ENCODE results near the gene SLC16A8. TPM values are rescaled to one million over a fixed set of nuclear protein-coding genes. Genes with fewer than 3 reads are reported as not detected.
"Not testable (repeated sequence)": the region's sequence is repeated elsewhere in the genome, so short reads cannot be mapped to it uniquely, and the experiment has no call there.

SLC16A8 gene
- total RNA-seq, 1 experiment from 2014 or later, result not detected

DNA sequence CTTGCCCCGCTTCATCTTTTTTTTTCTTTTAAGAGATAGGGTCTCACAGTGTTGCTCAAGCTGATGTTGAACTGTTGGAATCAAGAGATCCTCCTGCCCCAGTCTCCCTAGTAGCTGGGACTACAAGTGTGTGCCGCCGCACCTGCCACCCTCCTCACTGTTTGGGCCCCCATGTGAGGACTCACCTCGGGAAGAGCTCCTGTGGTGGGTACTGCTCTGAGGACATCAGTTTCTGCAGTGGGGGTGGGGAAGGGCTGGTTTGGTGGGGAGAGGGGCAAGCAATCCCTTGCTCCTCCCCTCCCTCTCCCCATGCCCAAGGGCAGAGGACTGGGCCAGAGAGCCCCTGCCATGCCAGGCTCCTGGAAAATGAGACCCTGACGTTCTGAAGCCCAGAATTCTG is 1.5 kb upstream of the SLC16A8 start:
- no peak for DNase-seq
- H3K4me3 ChIP-seq (ENCODE audit: insufficient read depth, low read depth, low read length), result no peak overlapping the region
- H3K27me3 ChIP-seq (ENCODE audit: control insufficient read depth, insufficient read depth, low read length), result peaks cover 5% of the 10 kb centered on the region; the same call in 1 of the 2 replicates
- no peaks in the 10 kb centered on the region for H3K36me3 ChIP-seq (replicated peaks; ENCODE audit: control insufficient read depth, insufficient read depth, low read length)

DNA sequence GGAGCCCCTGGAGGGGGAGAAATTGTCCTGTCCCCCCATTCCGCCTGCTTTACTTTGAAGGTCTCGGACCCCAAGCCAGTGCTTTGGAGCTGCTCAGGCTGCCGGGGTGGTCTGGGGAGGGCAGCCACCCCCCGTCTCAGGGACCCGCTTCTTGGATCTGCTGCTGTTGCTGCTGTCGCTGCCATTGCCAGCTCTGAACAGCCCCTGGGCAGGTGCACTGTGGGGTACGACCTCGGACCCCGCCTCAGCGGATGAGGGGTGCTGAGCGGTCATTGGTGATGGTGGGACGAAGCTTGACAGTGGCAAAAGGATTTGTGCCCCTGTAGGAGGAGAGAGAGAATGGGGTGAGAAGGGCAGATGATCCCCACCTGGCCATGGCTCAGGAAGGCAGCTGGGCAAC is 1.1 kb upstream of the SLC16A8 start:
- H3K27me3 ChIP-seq (ENCODE audit: control insufficient read depth, insufficient read depth, low read length), result peaks cover 5% of the 10 kb centered on the region; the same call in 1 of the 2 replicates
- DNase-seq, result peak; percentile 46
- H3K4me3 ChIP-seq (ENCODE audit: insufficient read depth, low read depth, low read length), result no peak overlapping the region
- H3K36me3 ChIP-seq (replicated peaks; ENCODE audit: control insufficient read depth, insufficient read depth, low read length), result no peaks in the 10 kb centered on the region

DNA sequence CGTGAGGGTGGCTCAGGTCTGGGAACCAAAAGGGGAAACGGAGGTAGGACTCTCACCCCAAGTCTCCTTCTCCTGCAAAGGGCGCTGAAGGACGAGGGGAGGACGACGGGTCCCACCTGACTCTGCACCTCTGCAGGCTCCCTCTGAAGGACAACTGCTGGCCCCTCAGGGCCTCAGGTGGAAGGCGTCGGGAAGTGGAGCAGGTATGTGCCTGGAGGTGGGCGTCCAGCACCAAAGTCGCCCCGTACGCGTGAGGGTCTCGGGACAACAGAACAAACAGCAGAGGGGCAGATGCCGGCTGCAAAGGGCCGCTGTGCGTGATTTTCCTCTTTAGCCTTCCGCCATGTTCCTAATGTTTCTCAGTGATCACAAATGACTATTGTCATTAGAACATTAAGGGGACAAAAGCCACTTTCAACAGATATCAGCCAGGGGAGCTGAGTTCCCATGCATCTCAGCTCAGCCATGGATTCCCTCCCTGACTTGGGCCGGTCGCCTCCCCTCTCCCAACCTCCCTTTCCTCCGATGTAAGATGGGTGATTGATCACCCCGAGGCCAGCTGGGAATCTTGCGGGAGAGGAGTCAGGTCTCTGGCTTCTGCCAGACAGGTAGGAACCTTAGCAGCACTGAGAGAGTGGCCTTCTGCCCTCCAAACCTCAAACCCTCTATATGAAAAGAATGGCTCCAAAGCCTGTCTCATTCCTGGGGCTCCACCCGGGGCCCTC is 836 bp downstream of the SLC16A8 start:
- DNase-seq, result peak; percentile 51
- Histone ChIP-seq H3K4me3 (ENCODE audit: insufficient read depth, low read depth, low read length) (no peak overlapping the region), H3K36me3 (replicated peaks; ENCODE audit: control insufficient read depth, insufficient read depth, low read length) (no peaks in the 10 kb centered on the region), H3K27me3 (ENCODE audit: control insufficient read depth, insufficient read depth, low read length) (peaks cover 5% of the 10 kb centered on the region; the same call in 1 of the 2 replicates)

DNA sequence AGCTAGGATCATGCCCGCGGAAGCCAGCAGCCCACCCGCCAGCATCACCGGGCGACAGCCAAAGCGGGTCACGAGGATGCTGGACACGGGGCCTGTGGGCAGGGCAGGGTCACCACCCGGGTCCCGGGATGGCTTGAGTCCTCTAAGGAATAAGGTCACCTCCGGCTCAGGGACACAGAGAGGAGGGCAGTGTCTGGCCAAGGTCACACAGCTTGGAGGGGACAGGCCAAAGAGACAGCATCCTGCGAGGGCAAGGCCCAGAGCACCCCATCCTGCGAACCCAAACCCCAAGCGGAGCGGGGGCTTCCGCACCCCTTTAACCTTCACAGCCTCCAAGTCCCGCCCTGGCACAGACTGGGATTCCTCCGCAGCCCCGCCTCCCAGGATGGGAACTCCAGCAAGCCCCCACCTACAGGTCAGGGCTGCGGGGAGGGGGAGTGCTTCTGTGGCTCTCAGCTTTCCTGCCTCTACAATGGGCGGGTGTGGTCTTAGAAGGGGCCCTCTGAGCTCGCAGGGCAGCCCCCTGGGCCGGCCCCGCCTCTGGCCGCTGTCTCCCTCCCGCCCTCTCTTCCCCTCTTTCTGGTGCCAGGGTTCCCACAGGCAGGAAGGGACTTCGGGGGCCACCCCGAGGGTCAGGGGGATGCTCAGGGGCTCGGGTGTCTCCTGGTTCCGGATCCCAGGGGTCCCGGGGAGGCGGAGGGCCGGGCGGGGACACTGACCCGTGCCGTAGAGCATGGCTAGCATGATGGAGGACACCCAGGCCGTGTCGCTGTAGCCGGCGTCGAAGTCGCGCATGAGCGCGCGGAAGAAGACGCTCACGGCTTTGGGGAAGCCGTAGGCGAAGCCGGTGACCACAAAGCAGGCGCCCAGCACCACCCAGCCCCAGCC is 1.8 kb downstream of the SLC16A8 start:
- DNase-seq, result peak; percentile 76
- Histone ChIP-seq H3K4me3 (ENCODE audit: insufficient read depth, low read depth, low read length) (no peak overlapping the region), H3K36me3 (replicated peaks; ENCODE audit: control insufficient read depth, insufficient read depth, low read length) (no peaks in the 10 kb centered on the region), H3K27me3 (ENCODE audit: control insufficient read depth, insufficient read depth, low read length) (peaks cover 5% of the 10 kb centered on the region; the same call in 1 of the 2 replicates)

DNA sequence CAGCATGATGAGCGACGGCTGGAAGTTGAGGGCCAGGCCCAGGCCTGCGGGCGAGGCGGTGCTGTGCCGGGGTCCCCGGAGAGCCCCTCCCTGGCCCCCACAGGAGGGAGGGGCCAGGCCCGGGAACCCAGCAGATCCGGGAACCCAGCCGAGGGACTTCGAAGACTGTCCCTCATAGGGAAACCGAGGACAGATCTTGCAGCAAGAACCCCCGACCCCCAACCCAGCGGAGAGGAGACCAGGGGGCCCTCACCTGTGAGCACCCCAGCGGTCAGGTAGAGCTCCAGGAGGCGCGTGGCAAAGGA is 2.4 kb downstream of the SLC16A8 start:
- Histone ChIP-seq H3K4me3 (ENCODE audit: insufficient read depth, low read depth, low read length) (peak overlapping the region; percentile 10; the same call in 1 of the 2 replicates), H3K27me3 (ENCODE audit: control insufficient read depth, insufficient read depth, low read length) (peaks cover 5% of the 10 kb centered on the region; the same call in 1 of the 2 replicates), H3K36me3 (replicated peaks; ENCODE audit: control insufficient read depth, insufficient read depth, low read length) (no peaks in the 10 kb centered on the region)
- no peak for DNase-seq

DNA sequence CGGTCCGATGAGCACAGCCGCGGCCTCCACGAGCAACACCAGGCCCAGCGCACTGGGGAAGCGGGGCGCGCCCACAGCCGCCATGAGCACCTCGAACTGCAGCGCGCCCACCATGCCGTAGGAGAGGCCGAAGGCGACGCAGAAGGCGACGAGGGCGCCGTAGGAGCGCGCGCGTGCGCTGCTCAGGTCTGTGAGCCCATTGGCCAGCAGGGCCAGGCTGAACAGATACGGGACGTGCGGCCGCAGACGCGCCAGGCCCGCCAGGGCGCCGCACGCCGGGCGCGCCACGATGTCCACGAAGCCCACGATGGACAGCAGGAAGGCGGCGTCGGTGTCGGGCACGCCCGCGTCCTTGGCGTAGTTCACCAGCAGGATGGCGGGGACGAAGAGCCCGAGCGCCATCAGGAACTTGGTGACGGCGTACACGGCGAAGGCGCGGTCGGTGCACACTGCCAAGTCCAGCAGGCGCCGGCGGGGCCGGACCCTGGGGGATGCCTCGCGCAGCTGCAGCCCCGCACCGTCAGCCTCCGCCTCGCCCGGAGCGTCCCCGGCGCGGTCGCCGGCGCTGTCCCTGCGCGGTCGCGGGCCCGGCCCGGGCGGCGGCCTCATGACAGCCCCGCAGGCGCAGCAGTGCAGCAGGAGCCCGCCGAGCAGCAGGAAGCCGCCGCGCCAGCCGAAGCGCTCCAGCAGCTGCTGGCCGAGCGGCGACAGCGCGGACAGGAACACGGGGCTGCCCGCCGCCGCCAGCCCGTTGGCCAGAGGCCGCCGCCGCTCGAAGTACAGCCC is 2.9 kb downstream of the SLC16A8 start:
- peak; percentile 53 for DNase-seq
- H3K27me3 ChIP-seq (ENCODE audit: control insufficient read depth, insufficient read depth, low read length), result peaks cover 5% of the 10 kb centered on the region; the same call in 1 of the 2 replicates
- H3K36me3 ChIP-seq (replicated peaks; ENCODE audit: control insufficient read depth, insufficient read depth, low read length), result no peaks in the 10 kb centered on the region
- peak overlapping the region; percentile 26; the same call in 1 of the 2 replicates for H3K4me3 ChIP-seq (ENCODE audit: insufficient read depth, low read depth, low read length)

DNA sequence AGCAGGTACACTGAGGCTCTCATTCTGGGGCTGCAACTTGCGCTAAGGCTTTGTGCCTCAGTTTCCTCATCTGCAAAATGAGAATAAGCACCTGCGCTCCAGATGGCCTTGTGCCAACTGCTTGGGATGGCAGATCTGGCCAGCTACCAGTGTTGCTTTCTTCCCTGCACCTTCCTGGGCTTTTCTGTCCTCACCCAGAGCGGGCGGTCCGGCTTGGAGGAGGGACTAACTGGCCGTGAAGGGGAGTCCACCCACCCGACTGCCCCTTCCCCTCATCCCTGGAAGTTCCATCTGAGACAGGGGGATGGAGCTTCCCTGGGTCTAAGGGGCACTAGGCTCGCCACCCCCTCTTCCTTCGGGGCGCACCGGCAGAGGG is 3.5 kb downstream of the SLC16A8 start:
- Histone ChIP-seq H3K36me3 (replicated peaks; ENCODE audit: control insufficient read depth, insufficient read depth, low read length) (no peaks in the 10 kb centered on the region), H3K4me3 (ENCODE audit: insufficient read depth, low read depth, low read length) (peak overlapping the region; percentile 26; the same call in 1 of the 2 replicates), H3K27me3 (ENCODE audit: control insufficient read depth, insufficient read depth, low read length) (peaks cover 5% of the 10 kb centered on the region; the same call in 1 of the 2 replicates)
- peak; percentile 39 for DNase-seq

DNA sequence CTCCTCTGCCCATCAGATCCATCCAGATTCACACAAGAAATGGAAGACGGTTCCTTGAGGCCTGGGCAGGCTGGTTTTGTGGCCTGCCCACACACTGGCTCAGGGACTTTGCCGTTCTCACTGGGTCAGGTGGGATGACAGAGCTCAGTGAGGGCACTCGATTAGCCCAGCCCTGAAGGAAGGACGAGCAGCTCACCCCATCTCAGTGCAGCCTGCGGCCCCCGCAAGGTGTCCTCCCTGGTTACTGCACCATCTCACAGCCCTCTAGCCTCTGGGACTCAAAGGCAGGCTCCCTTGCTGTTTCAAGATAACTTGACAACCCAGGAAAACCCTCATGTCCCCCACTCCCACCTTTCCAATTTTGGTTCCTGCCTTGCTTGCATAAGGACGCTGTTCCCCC is 4.2 kb downstream of the SLC16A8 start:
- H3K27me3 ChIP-seq (ENCODE audit: control insufficient read depth, insufficient read depth, low read length), result peaks cover 5% of the 10 kb centered on the region; the same call in 1 of the 2 replicates
- DNase-seq, result no peak

DNA sequence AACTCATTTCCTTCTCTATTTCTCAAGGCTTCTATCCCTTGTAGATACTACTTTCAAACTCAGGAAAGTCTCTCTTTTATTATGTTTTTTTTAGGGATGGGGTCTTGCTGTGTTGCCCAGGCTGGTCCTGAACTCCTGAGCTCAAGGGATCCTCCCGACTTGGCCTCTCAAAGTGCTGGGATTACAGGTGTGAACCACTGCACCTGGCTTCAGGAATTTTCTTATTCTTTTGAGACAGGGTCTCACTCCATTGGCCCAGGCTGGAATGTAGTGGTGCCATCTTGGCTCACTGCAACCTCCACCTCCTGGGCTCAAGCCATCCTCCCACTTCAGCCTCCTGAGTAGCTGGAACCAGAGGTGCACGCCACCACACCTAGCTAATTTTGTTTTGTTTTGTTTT is 4.8 kb downstream of the SLC16A8 start:
- not testable (repeated sequence) for H3K27me3 ChIP-seq (ENCODE audit: control insufficient read depth, insufficient read depth, low read length); H3K4me3 ChIP-seq (ENCODE audit: insufficient read depth, low read depth, low read length); H3K36me3 ChIP-seq (replicated peaks; ENCODE audit: control insufficient read depth, insufficient read depth, low read length); DNase-seq

More for the DNA sequence above, 4.2 kb downstream of the SLC16A8 start:
- H3K4me3 ChIP-seq (ENCODE audit: insufficient read depth, low read depth, low read length), result no peak overlapping the region
- no peaks in the 10 kb centered on the region for H3K36me3 ChIP-seq (replicated peaks; ENCODE audit: control insufficient read depth, insufficient read depth, low read length)

DNA sequence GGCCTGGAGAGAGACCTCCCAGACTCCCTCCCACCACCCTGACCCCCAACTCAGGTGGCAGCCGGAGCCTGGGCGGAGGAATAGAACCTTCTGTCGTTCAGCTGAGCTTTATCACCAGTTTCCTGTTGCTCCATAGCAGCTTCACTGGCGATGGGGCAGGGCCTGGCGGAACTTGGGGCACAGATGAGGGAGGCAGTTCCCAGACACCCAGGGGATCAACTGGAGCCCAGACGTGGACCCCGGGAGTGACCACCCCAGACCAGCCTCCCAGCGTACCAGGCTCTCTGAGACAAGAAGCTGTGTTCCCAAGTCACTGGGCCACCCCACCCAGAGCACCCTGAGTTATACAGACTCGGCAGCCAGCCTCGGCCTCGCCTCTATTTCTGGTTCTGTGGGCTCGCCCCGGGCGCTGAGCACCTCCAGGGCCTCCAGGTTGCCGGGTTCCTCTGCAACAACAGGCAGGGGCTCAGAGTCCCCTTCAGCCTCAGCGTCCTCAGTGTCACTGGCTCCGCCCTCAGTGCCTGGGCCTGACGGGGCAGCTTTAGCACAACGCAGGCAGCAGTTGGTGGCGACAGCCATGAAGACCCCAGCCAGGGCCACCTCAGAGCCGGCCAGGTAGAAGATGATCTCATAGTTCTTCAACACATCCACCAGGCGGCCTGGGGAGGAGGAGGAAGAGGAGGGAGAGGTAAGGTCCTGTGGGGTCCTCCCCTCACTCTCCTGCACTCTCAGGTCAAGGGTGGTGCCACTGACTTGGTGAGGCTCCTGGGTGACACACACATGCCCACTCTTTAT is 5.7 kb downstream of the SLC16A8 start:
- Histone ChIP-seq H3K27me3 (ENCODE audit: control insufficient read depth, insufficient read depth, low read length) (peaks cover 5% of the 10 kb centered on the region; the same call in 1 of the 2 replicates), H3K4me3 (ENCODE audit: insufficient read depth, low read depth, low read length) (no peak overlapping the region), H3K36me3 (replicated peaks; ENCODE audit: control insufficient read depth, insufficient read depth, low read length) (no peaks in the 10 kb centered on the region; the same call in 1 of the 2 replicates)
- peak; percentile 54 for DNase-seq

DNA sequence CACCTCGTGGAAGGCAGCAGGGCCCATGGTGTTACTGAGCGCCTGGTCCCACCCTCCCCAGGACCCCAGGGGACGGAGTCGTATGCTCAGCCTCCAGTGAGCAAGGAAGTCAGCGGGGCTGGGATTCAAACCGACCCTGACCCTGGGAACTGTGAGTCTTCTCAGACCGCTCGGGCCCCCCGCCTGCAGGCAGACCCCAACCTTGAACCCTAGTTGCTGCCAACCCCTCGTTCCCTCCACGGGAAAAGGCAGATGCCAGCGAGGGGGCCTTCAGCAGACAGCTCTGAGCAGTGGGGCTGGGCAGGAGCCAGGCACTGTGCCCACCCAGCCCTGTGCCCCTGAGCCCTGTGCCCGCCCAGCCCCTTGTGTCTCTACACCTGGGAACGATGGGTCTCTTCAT is 6.4 kb downstream of the SLC16A8 start:
- peaks cover 5% of the 10 kb centered on the region; the same call in 1 of the 2 replicates for H3K27me3 ChIP-seq (ENCODE audit: control insufficient read depth, insufficient read depth, low read length)
- peak; percentile 52 for DNase-seq
- H3K36me3 ChIP-seq (replicated peaks; ENCODE audit: control insufficient read depth, insufficient read depth, low read length), result peaks cover 5% of the 10 kb centered on the region
- no peak overlapping the region for H3K4me3 ChIP-seq (ENCODE audit: insufficient read depth, low read depth, low read length)

DNA sequence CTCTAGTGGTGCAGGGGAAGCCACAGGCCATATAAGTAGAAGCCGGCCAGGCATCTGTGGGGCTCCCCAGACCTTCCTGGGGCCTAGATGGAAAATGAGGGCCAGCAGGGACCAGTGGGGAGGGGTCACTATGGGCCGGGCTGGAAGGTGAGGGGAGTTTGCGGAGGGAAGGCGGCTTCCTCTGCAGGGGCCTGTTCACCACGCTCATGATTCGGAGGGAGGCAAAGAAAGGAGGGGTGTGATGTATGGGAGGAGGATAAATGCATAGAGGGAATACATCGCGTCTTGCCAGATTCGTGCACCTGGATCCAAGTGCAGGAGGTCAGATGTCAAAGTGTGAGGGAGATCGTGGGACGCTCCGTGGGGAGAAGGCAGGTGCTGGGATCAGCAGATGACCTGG is 6.9 kb downstream of the SLC16A8 start:
- H3K36me3 ChIP-seq (replicated peaks; ENCODE audit: control insufficient read depth, insufficient read depth, low read length), result peaks cover 6% of the 10 kb centered on the region
- peaks cover 5% of the 10 kb centered on the region; the same call in 1 of the 2 replicates for H3K27me3 ChIP-seq (ENCODE audit: control insufficient read depth, insufficient read depth, low read length)
- DNase-seq, result peak; percentile 48
- H3K4me3 ChIP-seq (ENCODE audit: insufficient read depth, low read depth, low read length), result no peak overlapping the region

DNA sequence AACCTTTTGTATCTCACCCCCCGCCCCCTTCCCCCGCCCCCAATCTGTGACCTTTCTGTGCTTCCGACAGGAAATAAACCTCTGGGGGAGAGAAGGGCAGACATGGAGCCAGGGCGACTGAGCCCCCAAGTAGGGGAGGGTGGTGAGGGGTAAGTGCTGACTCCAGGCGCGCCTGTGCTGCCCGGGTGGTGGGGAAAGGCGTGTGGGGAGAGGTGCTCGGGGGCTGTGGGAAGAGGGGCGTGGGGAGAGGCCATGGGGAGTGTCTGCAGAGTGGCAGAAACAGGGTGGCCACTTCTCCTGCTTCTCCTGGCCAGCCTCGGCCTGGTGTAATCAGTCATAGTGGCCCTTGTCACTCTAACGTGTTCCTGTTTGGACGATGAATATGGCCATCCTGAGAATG is 8.0 kb downstream of the SLC16A8 start:
- H3K4me3 ChIP-seq (ENCODE audit: insufficient read depth, low read depth, low read length), result no peak overlapping the region
- peak; percentile 45 for DNase-seq
- H3K27me3 ChIP-seq (ENCODE audit: control insufficient read depth, insufficient read depth, low read length), result no peaks in the 10 kb centered on the region; the same call in 1 of the 2 replicates
- peaks cover 8% of the 10 kb centered on the region for H3K36me3 ChIP-seq (replicated peaks; ENCODE audit: control insufficient read depth, insufficient read depth, low read length)

Data from H7 (cell line).